RWPE2 (cell line): ENCODE results near the gene LARP1B.
"Not testable (repeated sequence)": the region's sequence is repeated elsewhere in the genome, so short reads cannot be mapped to it uniquely, and the experiment has no call there.

Source experiments
- ATAC-seq: fragments of 200-7000 bp; cut with Tn5 transposase; 3 replicates; pipeline ENCODE4 v1.9.1; 2021; ENCODE audit warnings: low read depth
- DNase-seq: peaks from one replicate; pipeline ENCODE4 v3.0.0-alpha.2; 2020; ENCODE audit warnings: low spot score
- H3K27ac ChIP-seq: fragments of 450-650 bp; 2 replicates; pipeline ENCODE4 v1.5.1; 2017; ENCODE audit warnings: mild to moderate bottlenecking; ENCODE audit not compliant: poor library complexity, severe bottlenecking
- H3K27me3 ChIP-seq: fragments of 250-450 bp; sonication (Bioruptor Pico); 2 replicates; pipeline ENCODE4 v1.5.1; 2021; ENCODE audit warnings: mild to moderate bottlenecking, moderate library complexity; ENCODE audit not compliant: insufficient read depth, poor library complexity, severe bottlenecking
- H3K36me3 ChIP-seq: fragments of 250-450 bp; sonication (Bioruptor Pico); 2 replicates; pipeline ENCODE4 v1.5.1; 2020; ENCODE audit warnings: low read depth, mild to moderate bottlenecking, moderate library complexity
- H3K4me1 ChIP-seq: fragments of 250-450 bp; sonication (Bioruptor Pico); 2 replicates; pipeline ENCODE4 v1.5.1; 2021; ENCODE audit warnings: mild to moderate bottlenecking, moderate library complexity; ENCODE audit not compliant: insufficient read depth, poor library complexity, severe bottlenecking
- H3K4me3 ChIP-seq: fragments of 250-450 bp; sonication (Bioruptor Pico); 2 replicates; pipeline ENCODE4 v1.5.1; 2021; ENCODE audit warnings: mild to moderate bottlenecking, moderate library complexity; ENCODE audit not compliant: severe bottlenecking
- H3K9me3 ChIP-seq: fragments of 250-450 bp; sonication (Bioruptor Pico); 2 replicates; pipeline ENCODE4 v1.5.1; 2021; ENCODE audit warnings: mild to moderate bottlenecking, moderate library complexity; ENCODE audit not compliant: severe bottlenecking
- TF ChIP-seq, protein P1 (sequence below): fragments of 450-650 bp; IDR thresholded peaks from one replicate; pipeline ENCODE4 v1.5.1; 2017; ENCODE audit warnings: mild to moderate bottlenecking, moderate library complexity; ENCODE audit not compliant: poor library complexity, severe bottlenecking

Gene LARP1B

DNA sequence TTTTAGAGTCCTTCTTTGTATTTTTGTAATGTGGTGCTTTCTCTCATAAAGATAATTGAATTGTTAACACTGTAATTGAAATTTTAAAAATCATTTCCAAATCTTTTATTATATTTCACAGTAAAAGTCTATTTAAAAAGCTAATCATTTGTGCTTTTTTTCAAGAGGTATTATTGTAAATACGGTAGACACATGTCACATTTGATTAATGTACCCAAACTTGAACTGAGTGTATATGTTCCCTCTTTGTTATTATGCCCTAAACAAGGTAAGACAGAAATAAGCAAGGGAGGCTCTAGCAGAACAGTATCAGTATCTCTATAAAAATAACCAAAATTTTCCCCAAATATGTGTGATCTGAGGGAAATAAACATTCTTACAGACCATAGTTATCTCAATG, 21.5 kb upstream of the LARP1B start:
- TF ChIP-seq, protein P1, sequence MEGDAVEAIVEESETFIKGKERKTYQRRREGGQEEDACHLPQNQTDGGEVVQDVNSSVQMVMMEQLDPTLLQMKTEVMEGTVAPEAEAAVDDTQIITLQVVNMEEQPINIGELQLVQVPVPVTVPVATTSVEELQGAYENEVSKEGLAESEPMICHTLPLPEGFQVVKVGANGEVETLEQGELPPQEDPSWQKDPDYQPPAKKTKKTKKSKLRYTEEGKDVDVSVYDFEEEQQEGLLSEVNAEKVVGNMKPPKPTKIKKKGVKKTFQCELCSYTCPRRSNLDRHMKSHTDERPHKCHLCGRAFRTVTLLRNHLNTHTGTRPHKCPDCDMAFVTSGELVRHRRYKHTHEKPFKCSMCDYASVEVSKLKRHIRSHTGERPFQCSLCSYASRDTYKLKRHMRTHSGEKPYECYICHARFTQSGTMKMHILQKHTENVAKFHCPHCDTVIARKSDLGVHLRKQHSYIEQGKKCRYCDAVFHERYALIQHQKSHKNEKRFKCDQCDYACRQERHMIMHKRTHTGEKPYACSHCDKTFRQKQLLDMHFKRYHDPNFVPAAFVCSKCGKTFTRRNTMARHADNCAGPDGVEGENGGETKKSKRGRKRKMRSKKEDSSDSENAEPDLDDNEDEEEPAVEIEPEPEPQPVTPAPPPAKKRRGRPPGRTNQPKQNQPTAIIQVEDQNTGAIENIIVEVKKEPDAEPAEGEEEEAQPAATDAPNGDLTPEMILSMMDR = no peak
- Histone ChIP-seq H3K36me3 (no peaks in the 10 kb centered on the region), H3K4me3 (no peak overlapping the region), H3K27me3 (no peaks in the 10 kb centered on the region), H3K27ac (no peak overlapping the region), H3K4me1 (no peaks in the 10 kb centered on the region), H3K9me3 (no peaks in the 10 kb centered on the region)
- ATAC-seq = no peak
- DNase-seq = no peak

DNA sequence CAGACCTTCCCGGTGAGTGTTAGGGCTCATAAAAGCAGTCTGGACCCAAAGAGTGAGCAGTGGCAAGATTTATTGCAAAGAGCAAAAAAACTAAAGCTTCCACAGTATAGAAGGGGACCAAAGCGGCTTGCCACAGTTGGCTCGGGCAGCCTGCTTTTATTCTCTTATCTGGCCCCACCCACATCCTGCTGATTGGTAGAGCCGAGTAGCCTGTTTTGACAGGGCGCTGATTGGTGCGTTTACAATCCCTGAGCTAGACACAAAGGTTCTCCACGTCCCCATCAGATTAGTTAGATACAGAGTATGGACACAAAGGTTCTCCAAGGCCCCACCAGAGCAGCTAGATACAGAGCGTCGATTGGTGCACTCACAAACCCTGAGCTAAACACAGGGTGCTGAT, 14.1 kb upstream of the LARP1B start:
- not testable (repeated sequence) for H3K4me1 ChIP-seq, H3K36me3 ChIP-seq, H3K27me3 ChIP-seq, ATAC-seq, H3K9me3 ChIP-seq, H3K27ac ChIP-seq, H3K4me3 ChIP-seq, DNase-seq

DNA sequence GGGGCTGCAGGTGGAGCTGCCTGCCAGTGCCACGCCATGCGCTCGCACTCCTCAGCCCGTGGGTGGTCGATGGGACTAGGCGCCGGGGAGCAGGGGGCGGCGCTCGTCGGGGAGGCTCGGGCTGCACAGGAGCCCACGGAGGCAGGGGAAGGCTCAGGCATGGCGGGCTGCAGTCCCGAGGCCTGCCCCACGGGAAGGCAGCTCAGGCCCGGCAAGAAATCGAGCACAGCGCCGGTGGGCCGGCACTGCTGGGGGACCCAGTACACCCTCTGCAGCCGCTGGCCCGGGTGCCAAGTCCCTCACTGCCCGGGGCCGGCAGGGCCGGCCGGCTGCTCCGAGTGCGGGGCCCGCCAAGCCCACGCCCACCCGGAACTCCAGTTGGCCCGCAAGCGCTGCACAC, 13.6 kb upstream of the LARP1B start:
- not testable (repeated sequence) for H3K27ac ChIP-seq, H3K4me1 ChIP-seq, DNase-seq, H3K9me3 ChIP-seq, ATAC-seq, H3K36me3 ChIP-seq, H3K27me3 ChIP-seq, H3K4me3 ChIP-seq

DNA sequence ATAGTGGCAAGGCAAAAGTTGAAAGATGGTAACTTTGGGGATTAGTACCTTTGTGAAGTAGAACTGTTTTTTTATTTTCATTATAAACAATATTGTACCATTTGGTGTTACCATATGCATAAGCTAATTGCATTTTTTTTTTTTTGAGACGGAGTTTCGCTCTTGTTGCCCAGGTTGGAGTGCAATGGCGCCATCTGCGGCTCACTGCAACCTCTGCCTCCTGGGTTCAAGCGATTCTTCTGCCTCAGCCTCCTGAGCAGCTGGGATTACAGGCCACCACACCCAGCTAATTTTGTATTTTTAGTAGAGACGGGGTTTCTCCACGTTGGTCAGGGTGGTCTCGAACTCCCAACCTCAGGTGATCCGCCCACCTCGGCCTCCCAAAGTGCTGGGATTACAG, 9.9 kb upstream of the LARP1B start:
- not testable (repeated sequence) for H3K9me3 ChIP-seq, H3K27me3 ChIP-seq, H3K27ac ChIP-seq, H3K4me3 ChIP-seq, DNase-seq, H3K4me1 ChIP-seq, ATAC-seq, H3K36me3 ChIP-seq

DNA sequence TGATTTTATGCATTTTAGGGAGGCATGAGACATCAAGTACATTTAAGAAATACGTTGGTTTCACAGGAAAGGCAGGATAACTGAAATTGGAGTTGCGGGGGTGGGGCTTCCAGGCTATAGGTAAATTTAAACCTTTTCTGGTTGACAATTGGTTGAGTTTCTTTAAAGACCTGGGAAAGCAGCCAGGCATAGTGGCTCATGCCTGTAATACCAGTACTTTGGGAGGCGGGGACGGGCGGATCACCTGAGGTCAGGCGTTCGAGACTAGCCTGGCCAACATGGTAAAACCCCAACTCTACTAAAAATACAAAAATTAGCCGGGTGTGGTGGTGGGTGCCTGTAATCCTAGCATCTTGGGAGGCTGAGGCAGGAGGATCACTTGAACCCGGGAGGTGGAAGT, 6.2 kb upstream of the LARP1B start:
- not testable (repeated sequence) for H3K4me3 ChIP-seq, H3K9me3 ChIP-seq, H3K27ac ChIP-seq

DNA sequence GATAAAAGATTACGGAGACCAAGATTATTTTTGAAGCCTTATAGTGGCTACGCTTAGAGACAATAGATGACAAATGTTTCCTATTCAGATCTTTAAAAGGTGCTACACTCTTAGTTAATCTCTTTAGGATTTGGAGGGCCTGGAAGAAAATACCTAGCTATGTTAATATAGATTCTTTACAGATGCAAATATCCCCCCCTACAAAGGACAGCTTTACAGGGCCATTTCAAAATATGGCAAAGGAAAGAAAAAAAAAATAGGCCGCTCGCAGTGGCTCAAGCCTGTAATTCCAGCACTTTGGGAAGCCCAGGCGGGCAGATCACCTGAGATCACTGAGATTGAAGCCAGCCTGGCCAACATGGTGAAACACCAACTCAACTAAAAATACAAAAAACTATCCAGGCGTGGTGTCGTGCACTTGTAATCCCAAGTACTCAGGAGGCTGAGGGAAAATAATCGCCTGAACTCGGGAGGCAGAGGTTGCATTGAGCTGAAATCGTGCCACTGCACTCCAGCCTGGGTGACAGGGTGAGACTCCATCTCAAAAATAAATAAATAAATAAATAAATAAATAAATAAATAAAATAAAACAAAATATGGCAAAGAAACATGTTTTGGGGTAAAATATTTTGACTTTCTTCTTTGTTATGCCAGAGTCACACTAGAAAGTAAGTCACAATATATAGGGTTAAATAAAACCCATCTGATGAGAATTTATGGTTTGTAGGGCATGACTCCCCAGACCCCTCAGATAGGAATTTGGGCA, 5.5 kb upstream of the LARP1B start:
- H3K27ac ChIP-seq, H3K4me3 ChIP-seq, H3K27me3 ChIP-seq, H3K4me1 ChIP-seq, H3K36me3 ChIP-seq, H3K9me3 ChIP-seq, DNase-seq, ATAC-seq: not testable (repeated sequence)

More for the DNA sequence above, 6.2 kb upstream of the LARP1B start:
- not testable (repeated sequence) for H3K27me3 ChIP-seq, H3K36me3 ChIP-seq, DNase-seq, H3K4me1 ChIP-seq, ATAC-seq

DNA sequence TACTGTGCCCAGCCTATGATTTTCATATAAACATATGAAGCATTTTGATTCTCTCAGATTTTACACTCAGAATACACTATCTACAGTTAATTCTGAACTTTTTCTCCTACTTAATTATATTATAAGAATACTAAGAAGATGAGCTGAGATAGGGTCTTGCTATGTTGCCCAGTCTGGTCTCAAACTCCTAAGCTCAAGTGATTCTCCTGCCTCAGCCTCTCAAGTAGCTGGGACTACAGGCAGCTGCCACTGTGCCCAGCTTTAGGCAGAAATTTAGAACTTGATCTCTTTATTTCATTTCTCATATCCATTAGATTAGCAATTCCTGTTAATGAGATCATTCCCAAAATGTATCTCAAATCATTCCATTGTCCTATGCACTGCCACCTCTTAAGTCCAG, 4.7 kb upstream of the LARP1B start:
- TF ChIP-seq, protein P1 = no peak
- Histone ChIP-seq H3K36me3 (no peaks in the 10 kb centered on the region), H3K27me3 (no peaks in the 10 kb centered on the region), H3K27ac (no peak overlapping the region), H3K4me1 (no peaks in the 10 kb centered on the region), H3K9me3 (no peaks in the 10 kb centered on the region), H3K4me3 (no peak overlapping the region)
- ATAC-seq (no peak), DNase-seq (no peak)
